ENCODE results near the gene HTATSF1.

The HTATSF1 gene

GRCh38 chrX:136457303-136457917 is 40.0 kb upstream of the HTATSF1 start:
- H3K4me3 ChIP-seq, result no peak overlapping the region
- TF ChIP-seq CTCF (IDR thresholded peaks at IDR 0.05), result no peak
- DNase-seq (ENCODE audit: low spot score), result no peak
- H3K27ac ChIP-seq, result no peak overlapping the region

- DNase-seq (ENCODE audit: low spot score), result no peak
- Histone ChIP-seq H3K4me3 (no peak overlapping the region), H3K27ac (no peak overlapping the region)
- TF ChIP-seq CTCF (IDR thresholded peaks at IDR 0.05), result no peak
Measured at GRCh38 chrX:136464589-136464988, 32.8 kb upstream of the HTATSF1 start.

GRCh38 chrX:136467303-136467702 is 30.1 kb upstream of the HTATSF1 start:
- Histone ChIP-seq H3K27ac (no peak overlapping the region), H3K4me3 (no peak overlapping the region)
- no peak for DNase-seq (ENCODE audit: low spot score)
- TF ChIP-seq CTCF (IDR thresholded peaks at IDR 0.05), result no peak

DNA sequence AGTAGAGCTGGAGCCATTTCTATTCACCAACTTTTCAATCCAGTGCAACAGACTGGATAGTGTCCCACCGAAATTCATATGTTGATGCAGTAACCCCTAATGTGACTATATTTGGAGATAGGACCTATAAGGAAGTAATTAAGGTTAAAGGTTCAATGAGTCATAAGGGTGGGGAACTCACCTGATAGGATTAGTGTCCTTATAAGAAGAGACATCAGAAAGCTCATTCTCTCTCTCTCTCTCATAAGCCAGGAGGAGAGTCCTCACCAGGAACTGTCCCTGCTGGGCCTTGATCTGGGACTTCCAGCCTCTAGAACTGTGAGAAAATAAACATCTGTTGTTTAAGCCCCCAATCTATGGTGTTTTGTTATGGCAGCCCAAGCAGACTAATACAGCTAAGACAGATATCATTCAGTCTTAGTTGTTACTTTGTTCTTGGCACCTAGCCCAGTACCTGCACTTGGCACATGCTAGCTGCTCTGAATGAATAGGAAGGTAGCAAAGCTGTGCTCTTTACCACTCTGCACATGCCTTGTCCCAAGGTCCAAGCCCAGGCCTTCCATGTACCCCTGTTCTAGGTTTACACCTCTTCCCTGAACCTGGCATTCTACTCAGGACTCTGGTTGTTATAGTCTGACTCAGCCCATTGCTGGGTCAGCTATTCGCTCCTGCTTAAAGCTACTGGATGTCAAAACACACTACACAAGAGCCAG is 28.8 kb upstream of the HTATSF1 start:
- H3K27ac ChIP-seq, result no peak overlapping the region

GRCh38 chrX:136473663-136474062 is 23.7 kb upstream of the HTATSF1 start:
- Histone ChIP-seq H3K27ac (no peak overlapping the region), H3K4me3 (no peak overlapping the region)
- no peak for DNase-seq (ENCODE audit: low spot score)
- TF ChIP-seq CTCF (IDR thresholded peaks at IDR 0.05), result no peak

More for the DNA sequence above, 28.8 kb upstream of the HTATSF1 start:
- no peak overlapping the region for H3K4me3 ChIP-seq
- no peak for TF ChIP-seq CTCF (IDR thresholded peaks at IDR 0.05)
- DNase-seq (ENCODE audit: low spot score), result no peak

- Histone ChIP-seq H3K27ac (no peak overlapping the region), H3K4me3 (no peak overlapping the region)
- DNase-seq (ENCODE audit: low spot score), result no peak
- TF ChIP-seq CTCF (IDR thresholded peaks at IDR 0.05), result no peak
Measured at GRCh38 chrX:136475236-136475635, 22.2 kb upstream of the HTATSF1 start.

DNA sequence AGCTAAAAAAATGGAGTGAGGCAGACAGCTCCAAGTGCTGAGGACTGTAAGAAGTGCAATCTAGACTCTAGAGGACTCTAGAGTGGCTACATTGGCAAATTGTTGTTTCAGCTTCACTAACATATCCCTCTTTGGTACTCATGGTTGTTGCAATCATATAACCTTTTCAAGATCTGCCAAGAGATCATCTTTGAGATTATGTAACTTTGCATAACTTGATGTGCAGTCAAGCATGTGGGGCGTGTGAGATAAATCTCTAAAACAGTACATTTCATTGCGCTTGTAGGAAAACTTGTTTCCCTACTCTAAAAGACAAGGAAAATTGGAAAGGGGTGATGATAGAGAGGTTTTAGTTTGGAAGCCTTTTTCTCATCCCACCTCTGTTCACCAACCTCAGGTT is 20.9 kb upstream of the HTATSF1 start:
- DNase-seq (ENCODE audit: low spot score), result no peak
- no peak for TF ChIP-seq CTCF (IDR thresholded peaks at IDR 0.05)
- Histone ChIP-seq H3K4me3 (no peak overlapping the region), H3K27ac (no peak overlapping the region)

Data from coronary artery (tissue), 2 donors.